IMR-90 (cell line): ENCODE measurements around the gene FBXO31.

Experiments
- CTCF ChIP-seq: conservative IDR thresholded peaks from 2 replicates; pipeline ENCODE4 v1.5.1; 2012; ENCODE audit warnings: mild to moderate bottlenecking, low read depth, low read length, improper control_type of control experiment
- POLR2A ChIP-seq: IDR thresholded peaks from 2 replicates; pipeline ENCODE4 v1.6.1; 2012; ENCODE audit warnings: mild to moderate bottlenecking, low read depth, low read length
- RAD21 ChIP-seq: IDR thresholded peaks from 2 replicates; pipeline ENCODE4 v1.6.1; 2012; ENCODE audit warnings: low read length, improper control_type of control experiment
- TF ChIP-seq, protein P1 (sequence below): fragments of 150-350 bp; IDR thresholded peaks from 2 replicates; pipeline ENCODE4 v1.6.1; 2017; ENCODE audit warnings: mild to moderate bottlenecking, antibody characterized with exemption, low read length, low read depth

GRCh38 chr16:87304951-87305350 lies 78.6 kb downstream of the FBXO31 start:
- TF ChIP-seq RAD21 (no peak), CTCF (no peak), POLR2A (no peak)
- TF ChIP-seq, protein P1, sequence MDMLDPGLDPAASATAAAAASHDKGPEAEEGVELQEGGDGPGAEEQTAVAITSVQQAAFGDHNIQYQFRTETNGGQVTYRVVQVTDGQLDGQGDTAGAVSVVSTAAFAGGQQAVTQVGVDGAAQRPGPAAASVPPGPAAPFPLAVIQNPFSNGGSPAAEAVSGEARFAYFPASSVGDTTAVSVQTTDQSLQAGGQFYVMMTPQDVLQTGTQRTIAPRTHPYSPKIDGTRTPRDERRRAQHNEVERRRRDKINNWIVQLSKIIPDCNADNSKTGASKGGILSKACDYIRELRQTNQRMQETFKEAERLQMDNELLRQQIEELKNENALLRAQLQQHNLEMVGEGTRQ, result no peak
